Measurements from ENCODE around the gene LDB2. TPM values are rescaled to one million over a fixed set of nuclear protein-coding genes. Genes with fewer than 3 reads are reported as not detected.

Gene LDB2
- total RNA-seq, 1 experiment from 2014 or later = not detected

DNA sequence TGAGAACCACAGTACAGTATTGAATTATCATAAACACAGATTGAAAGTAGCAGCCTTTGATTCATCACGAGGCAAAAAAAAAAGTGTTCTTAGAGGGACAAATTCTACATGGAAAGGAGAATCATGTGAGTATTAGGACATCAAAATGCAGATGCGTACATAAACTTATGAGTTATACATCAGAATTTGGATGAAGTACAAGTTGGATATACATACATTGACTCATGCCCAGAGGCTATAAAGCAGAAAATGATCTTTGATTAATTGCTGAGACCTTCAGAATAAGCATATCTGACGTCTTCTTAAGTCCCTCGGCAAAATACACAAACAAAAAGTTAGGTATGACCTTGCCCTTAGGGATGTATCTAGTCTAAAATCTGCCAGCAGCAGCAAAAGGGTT is 206.4 kb downstream of the LDB2 start:
- Histone ChIP-seq H3K4me1 (ENCODE audit: insufficient read depth, low read length) (peaks cover 7% of the 10 kb centered on the region; the same call in 1 of the 2 replicates), H3K79me2 (ENCODE audit: low read length) (no peaks in the 10 kb centered on the region), H3K9ac (ENCODE audit: low read length) (no peak overlapping the region), H3K9me3 (ENCODE audit: low read length) (no peaks in the 10 kb centered on the region), H3K36me3 (ENCODE audit: low read depth, low read length) (no peaks in the 10 kb centered on the region), H3K9me2 (replicated peaks; ENCODE audit: low read length) (no peaks in the 10 kb centered on the region), H3K27ac (ENCODE audit: low read length) (no peak overlapping the region), H3K4me2 (ENCODE audit: low read length) (0 out of 2 replicates have a peak overlapping the region, but pooled peaks have one; percentile 7), H3K27me3 (ENCODE audit: low read length) (peaks cover 29% of the 10 kb centered on the region), H4K20me1 (ENCODE audit: low read length) (no peaks in the 10 kb centered on the region), H3F3A (ENCODE audit: low read length, unreplicated experiment) (no peaks in the 10 kb centered on the region), H3K4me3 (ENCODE audit: low read length) (no peak overlapping the region), H2AFZ (ENCODE audit: low read length) (no peak overlapping the region)
- peak; percentile 60 for DNase-seq
- ATAC-seq = no peak
- CTCF ChIA-PET = no interaction called here
- intact Hi-C loops (cut with micrococcal nuclease) = no loop called here
- POLR2A ChIA-PET (ENCODE audit: unreplicated experiment) = no interaction called here
- no peak for TF ChIP-seq EZH2 (IDR thresholded peaks at IDR 0.05; ENCODE audit: low read length, unreplicated experiment)
- TF ChIP-seq EZH2phosphoT487 (IDR thresholded peaks at IDR 0.05; ENCODE audit: borderline replicate concordance, low read length) = no peak
- TF ChIP-seq, protein P1, sequence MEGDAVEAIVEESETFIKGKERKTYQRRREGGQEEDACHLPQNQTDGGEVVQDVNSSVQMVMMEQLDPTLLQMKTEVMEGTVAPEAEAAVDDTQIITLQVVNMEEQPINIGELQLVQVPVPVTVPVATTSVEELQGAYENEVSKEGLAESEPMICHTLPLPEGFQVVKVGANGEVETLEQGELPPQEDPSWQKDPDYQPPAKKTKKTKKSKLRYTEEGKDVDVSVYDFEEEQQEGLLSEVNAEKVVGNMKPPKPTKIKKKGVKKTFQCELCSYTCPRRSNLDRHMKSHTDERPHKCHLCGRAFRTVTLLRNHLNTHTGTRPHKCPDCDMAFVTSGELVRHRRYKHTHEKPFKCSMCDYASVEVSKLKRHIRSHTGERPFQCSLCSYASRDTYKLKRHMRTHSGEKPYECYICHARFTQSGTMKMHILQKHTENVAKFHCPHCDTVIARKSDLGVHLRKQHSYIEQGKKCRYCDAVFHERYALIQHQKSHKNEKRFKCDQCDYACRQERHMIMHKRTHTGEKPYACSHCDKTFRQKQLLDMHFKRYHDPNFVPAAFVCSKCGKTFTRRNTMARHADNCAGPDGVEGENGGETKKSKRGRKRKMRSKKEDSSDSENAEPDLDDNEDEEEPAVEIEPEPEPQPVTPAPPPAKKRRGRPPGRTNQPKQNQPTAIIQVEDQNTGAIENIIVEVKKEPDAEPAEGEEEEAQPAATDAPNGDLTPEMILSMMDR (conservative IDR thresholded peaks at IDR 0.05; ENCODE audit: low read depth, low read length) = no peak
- BruUV-seq (replicated peaks) = no TSS peak

DNA sequence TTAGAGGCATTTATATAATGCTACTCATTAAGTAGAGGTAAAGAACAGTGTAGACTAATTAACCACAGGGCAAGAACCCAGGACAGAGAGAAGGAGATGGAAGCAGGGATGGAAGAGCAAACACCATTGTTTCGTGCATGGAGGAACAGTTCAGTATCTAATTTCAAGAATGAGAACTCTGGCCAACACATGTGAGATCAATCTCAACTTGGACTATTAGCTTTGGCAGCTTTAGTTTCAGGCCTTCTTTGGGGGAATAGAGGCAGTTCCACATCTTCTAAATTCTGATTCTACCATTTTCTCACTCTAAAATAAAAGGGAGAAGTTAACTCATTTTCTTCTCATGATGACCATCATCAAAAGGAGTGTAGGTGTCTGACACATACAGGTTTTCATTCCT is 207.0 kb downstream of the LDB2 start:
- Histone ChIP-seq H3K4me3 (ENCODE audit: low read length) (no peak overlapping the region), H3K79me2 (ENCODE audit: low read length) (no peaks in the 10 kb centered on the region), H3F3A (ENCODE audit: low read length, unreplicated experiment) (no peaks in the 10 kb centered on the region), H3K9me3 (ENCODE audit: low read length) (no peaks in the 10 kb centered on the region), H3K4me1 (ENCODE audit: insufficient read depth, low read length) (peaks cover 7% of the 10 kb centered on the region), H3K4me2 (ENCODE audit: low read length) (no peak overlapping the region), H3K36me3 (ENCODE audit: low read depth, low read length) (no peaks in the 10 kb centered on the region), H3K9ac (ENCODE audit: low read length) (no peak overlapping the region), H2AFZ (ENCODE audit: low read length) (no peak overlapping the region), H4K20me1 (ENCODE audit: low read length) (no peaks in the 10 kb centered on the region), H3K27ac (ENCODE audit: low read length) (no peak overlapping the region), H3K27me3 (ENCODE audit: low read length) (peaks cover 25% of the 10 kb centered on the region), H3K9me2 (replicated peaks; ENCODE audit: low read length) (no peaks in the 10 kb centered on the region)
- ChIA-PET CTCF (no interaction called here), POLR2A (ENCODE audit: unreplicated experiment) (no interaction called here)
- no TSS peak for BruUV-seq (replicated peaks)
- no peak for DNase-seq
- no peak for ATAC-seq
- TF ChIP-seq EZH2 (IDR thresholded peaks at IDR 0.05; ENCODE audit: low read length, unreplicated experiment) (no peak), EZH2phosphoT487 (IDR thresholded peaks at IDR 0.05; ENCODE audit: borderline replicate concordance, low read length) (no peak)
- TF ChIP-seq, protein P1 (conservative IDR thresholded peaks at IDR 0.05; ENCODE audit: low read depth, low read length) = no peak
- intact Hi-C loops (cut with micrococcal nuclease) = no loop called here

DNA sequence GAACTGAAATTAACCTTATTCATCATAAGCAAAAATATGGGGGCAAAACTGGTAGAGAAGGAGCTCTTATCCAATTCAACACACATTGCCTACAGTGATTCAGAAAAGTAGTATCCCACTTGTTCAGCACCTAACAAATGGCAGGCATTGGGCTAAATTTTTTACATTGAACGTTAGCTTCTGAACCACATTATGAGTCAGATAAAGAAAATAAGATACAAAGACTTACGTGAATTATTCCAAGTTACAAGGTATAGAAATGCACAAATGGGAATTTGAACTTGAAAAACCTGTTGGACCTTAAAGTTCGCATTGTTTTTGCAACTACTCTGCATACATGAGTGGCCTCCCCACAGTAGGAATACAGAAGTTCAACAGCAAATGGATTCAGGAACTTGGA is 210.6 kb downstream of the LDB2 start:
- TF ChIP-seq, protein P1 (conservative IDR thresholded peaks at IDR 0.05; ENCODE audit: low read depth, low read length) = no peak
- TF ChIP-seq EZH2 (IDR thresholded peaks at IDR 0.05; ENCODE audit: low read length, unreplicated experiment) (no peak), EZH2phosphoT487 (IDR thresholded peaks at IDR 0.05; ENCODE audit: borderline replicate concordance, low read length) (no peak)
- Histone ChIP-seq H2AFZ (ENCODE audit: low read length) (no peak overlapping the region), H3K36me3 (ENCODE audit: low read depth, low read length) (no peaks in the 10 kb centered on the region), H3K27me3 (ENCODE audit: low read length) (peaks cover 12% of the 10 kb centered on the region; the same call in 1 of the 2 replicates), H3K9ac (ENCODE audit: low read length) (no peak overlapping the region), H4K20me1 (ENCODE audit: low read length) (no peaks in the 10 kb centered on the region), H3K4me3 (ENCODE audit: low read length) (no peak overlapping the region), H3F3A (ENCODE audit: low read length, unreplicated experiment) (no peaks in the 10 kb centered on the region), H3K79me2 (ENCODE audit: low read length) (no peaks in the 10 kb centered on the region), H3K27ac (ENCODE audit: low read length) (no peak overlapping the region), H3K4me2 (ENCODE audit: low read length) (no peak overlapping the region), H3K4me1 (ENCODE audit: insufficient read depth, low read length) (peaks cover 17% of the 10 kb centered on the region), H3K9me3 (ENCODE audit: low read length) (no peaks in the 10 kb centered on the region), H3K9me2 (replicated peaks; ENCODE audit: low read length) (no peaks in the 10 kb centered on the region)
- ChIA-PET POLR2A (ENCODE audit: unreplicated experiment) (no interaction called here), CTCF (no interaction called here)
- ATAC-seq (no peak), DNase-seq (peak; percentile 61)
- no TSS peak for BruUV-seq (replicated peaks)
- intact Hi-C loops (cut with micrococcal nuclease) = no loop called here

Data from PC-3 (cell line).